Measurements from ENCODE around the gene EGFL6. TPM values are rescaled to one million over a fixed set of nuclear protein-coding genes. Genes with fewer than 3 reads are reported as not detected.
"Not testable (repeated sequence)": the region's sequence is repeated elsewhere in the genome, so short reads cannot be mapped to it uniquely, and the experiment has no call there.

The EGFL6 gene
- total RNA-seq, 6 experiments from 2014 or later = not detected

- no peaks in the 10 kb centered on the region for H3K9me3 ChIP-seq
- peaks cover 0 to 5% of the 10 kb centered on the region in 2 donors for H3K27me3 ChIP-seq
- WGBS (ENCODE audit: insufficient coverage, low coverage, low lambda C conversion rate, missing lambda C conversion rate) = 49% methylated on average over 3 of the region's 3 CpGs
- ATAC-seq = no peak
- no peaks in the 10 kb centered on the region for H3K36me3 ChIP-seq
- no peak overlapping the region for H3K27ac ChIP-seq
- no peak overlapping the region for H3K4me3 ChIP-seq
- H3K4me1 ChIP-seq = no peaks in the 10 kb centered on the region
- no peak for DNase-seq
- intact Hi-C loops (cut with DNase I) = no loop called here
- TF ChIP-seq CTCF (IDR thresholded peaks at IDR 0.05) (no peak), POLR2A (IDR thresholded peaks at IDR 0.05) (no peak)
Observed at GRCh38 chrX:13622401-13622964, 53.1 kb downstream of the EGFL6 start.

GRCh38 chrX:13627306-13627705 is 57.9 kb downstream of the EGFL6 start:
- 62% methylated on average over 8 of the region's 8 CpGs for WGBS (ENCODE audit: insufficient coverage, low coverage, low lambda C conversion rate, missing lambda C conversion rate)
- TF ChIP-seq CTCF (IDR thresholded peaks at IDR 0.05) (no peak), POLR2A (IDR thresholded peaks at IDR 0.05) (no peak)
- DNase-seq = no peak
- Histone ChIP-seq H3K4me1 (no peaks in the 10 kb centered on the region), H3K27me3 (no peaks in the 10 kb centered on the region), H3K27ac (no peak overlapping the region), H3K9me3 (peaks cover 0 to 11% (median 0%) of the 10 kb centered on the region in 4 donors), H3K4me3 (no peak overlapping the region), H3K36me3 (no peaks in the 10 kb centered on the region)
- intact Hi-C loops (cut with DNase I) = no loop called here
- ATAC-seq = no peak

- DNase-seq; H3K27me3 ChIP-seq; H3K4me3 ChIP-seq; H3K9me3 ChIP-seq; H3K4me1 ChIP-seq; H3K36me3 ChIP-seq; H3K27ac ChIP-seq; intact Hi-C loops (cut with DNase I); ATAC-seq: not testable (repeated sequence)
- 84% methylated on average over 8 of the region's 9 CpGs for WGBS (ENCODE audit: insufficient coverage, low coverage, low lambda C conversion rate, missing lambda C conversion rate)
Observed at GRCh38 chrX:13637224-13637623, 67.8 kb downstream of the EGFL6 start.

- TF ChIP-seq CTCF (IDR thresholded peaks at IDR 0.05) (no peak), POLR2A (IDR thresholded peaks at IDR 0.05) (no peak)
Observed at GRCh38 chrX:13638021-13638420, 68.6 kb downstream of the EGFL6 start.

GRCh38 chrX:13638826-13639225 is 69.4 kb downstream of the EGFL6 start:
- H3K27me3 ChIP-seq = no peaks in the 10 kb centered on the region
- H3K4me1 ChIP-seq = no peaks in the 10 kb centered on the region
- 47% methylated on average over 3 of the region's 3 CpGs for WGBS (ENCODE audit: insufficient coverage, low coverage, low lambda C conversion rate, missing lambda C conversion rate)
- no peak overlapping the region for H3K4me3 ChIP-seq
- ATAC-seq = no peak
- H3K27ac ChIP-seq = no peak overlapping the region
- no peaks in the 10 kb centered on the region for H3K9me3 ChIP-seq
- no peaks in the 10 kb centered on the region for H3K36me3 ChIP-seq
- no peak for DNase-seq
- intact Hi-C loops (cut with DNase I) = no loop called here
- TF ChIP-seq CTCF (IDR thresholded peaks at IDR 0.05) (no peak), POLR2A (IDR thresholded peaks at IDR 0.05) (no peak)

More at GRCh38 chrX:13638021-13638420, 68.6 kb downstream of the EGFL6 start:
- DNase-seq (no peak), ATAC-seq (no peak)
- H3K36me3 ChIP-seq = no peaks in the 10 kb centered on the region
- intact Hi-C loops (cut with DNase I) = no loop called here
- no CpG with 5 or more reads among the region's 1 CpG for WGBS (ENCODE audit: insufficient coverage, low coverage, low lambda C conversion rate, missing lambda C conversion rate)
- no peaks in the 10 kb centered on the region for H3K27me3 ChIP-seq
- H3K27ac ChIP-seq = no peak overlapping the region
- H3K4me3 ChIP-seq = no peak overlapping the region
- H3K9me3 ChIP-seq = no peaks in the 10 kb centered on the region
- H3K4me1 ChIP-seq = no peaks in the 10 kb centered on the region

- not testable (repeated sequence) for DNase-seq, H3K27me3 ChIP-seq
- 6% methylated on average over 2 of the region's 4 CpGs for WGBS (ENCODE audit: insufficient coverage, low coverage, low lambda C conversion rate, missing lambda C conversion rate)
Observed at GRCh38 chrX:13641684-13642083, 72.3 kb downstream of the EGFL6 start.

More at GRCh38 chrX:13641684-13642083, 72.3 kb downstream of the EGFL6 start:
- H3K4me1 ChIP-seq, ATAC-seq, H3K27ac ChIP-seq, H3K9me3 ChIP-seq, H3K4me3 ChIP-seq, H3K36me3 ChIP-seq: not testable (repeated sequence)
- intact Hi-C loops (cut with DNase I) = loop anchor here in 1 of 2 donors (10.0 kb wide), 1 partner anchor 137 kb away; no protein-coding TSS in a partner anchor
